ENCODE measurements around the gene BPIFA3.

Gene BPIFA3

GRCh38 chr20:33261465-33261864, 44.3 kb downstream of the BPIFA3 start:
- DNase-seq (ENCODE audit: low read depth, low spot score) = no peak

- DNase-seq (ENCODE audit: low read depth, low spot score) = no peak
These were observed 45.5 kb downstream of the BPIFA3 start for GRCh38 chr20:33262658-33263065.

DNA sequence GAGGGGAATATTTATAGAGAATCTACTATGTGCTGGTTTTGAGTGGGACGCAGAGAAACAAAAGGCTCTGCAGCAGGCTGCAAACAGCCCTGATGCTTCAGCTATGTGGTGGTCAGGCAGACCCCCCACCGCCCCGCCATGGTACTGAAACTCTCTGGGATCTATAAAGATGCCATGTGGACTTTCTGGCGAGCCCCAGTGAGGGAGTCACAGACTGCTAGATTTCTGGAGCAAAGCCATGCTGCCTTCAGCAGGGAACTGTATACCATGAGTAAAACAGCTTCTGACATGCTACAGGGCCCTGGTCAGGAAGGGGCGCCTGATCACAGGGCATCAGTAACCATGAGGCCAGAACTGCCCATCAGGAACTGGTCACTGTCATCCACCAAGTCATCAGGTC, 46.6 kb downstream of the BPIFA3 start:
- no peak for DNase-seq (ENCODE audit: low read depth, low spot score)

GRCh38 chr20:33267701-33268100, 50.5 kb downstream of the BPIFA3 start:
- no peak for DNase-seq (ENCODE audit: low read depth, low spot score)

GRCh38 chr20:33272155-33272873, 55.2 kb downstream of the BPIFA3 start:
- DNase-seq (ENCODE audit: low read depth, low spot score) = no peak

DNA sequence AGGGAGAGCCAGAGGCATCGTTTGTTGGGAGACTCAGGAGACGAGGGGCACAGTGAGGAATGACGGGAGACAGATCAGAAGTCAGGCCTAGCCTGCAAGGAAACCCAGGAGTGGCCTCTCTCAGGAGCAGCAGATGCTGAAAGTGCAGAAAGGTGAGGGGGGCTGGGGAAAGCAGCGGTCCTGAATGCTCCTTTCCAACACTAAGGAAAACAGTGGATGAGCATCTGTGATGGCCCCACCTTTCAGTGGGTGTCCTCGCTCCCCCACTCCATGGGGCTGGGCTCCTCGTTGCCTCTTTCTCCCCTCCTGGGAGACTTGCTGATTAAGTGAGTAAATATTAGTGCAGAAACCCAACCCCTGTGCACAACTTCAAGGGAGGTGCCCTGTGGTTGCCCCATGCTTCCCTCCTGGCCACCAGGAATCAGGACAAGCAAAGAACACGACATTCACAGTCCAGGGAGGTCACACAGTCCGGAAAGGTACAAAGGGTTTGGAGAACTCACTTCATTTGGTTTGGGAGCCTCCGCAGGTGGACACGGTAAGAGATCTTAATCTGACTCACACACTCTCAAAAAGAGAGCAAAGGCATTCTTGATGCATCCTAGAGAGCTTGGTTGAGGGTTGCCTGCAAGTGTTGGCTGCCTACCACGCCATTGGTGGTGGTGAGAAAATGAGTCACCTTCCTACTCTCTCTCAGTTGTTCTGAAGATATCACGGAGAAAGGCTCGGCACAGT, 56.1 kb downstream of the BPIFA3 start:
- DNase-seq (ENCODE audit: low read depth, low spot score) = no peak

DNA sequence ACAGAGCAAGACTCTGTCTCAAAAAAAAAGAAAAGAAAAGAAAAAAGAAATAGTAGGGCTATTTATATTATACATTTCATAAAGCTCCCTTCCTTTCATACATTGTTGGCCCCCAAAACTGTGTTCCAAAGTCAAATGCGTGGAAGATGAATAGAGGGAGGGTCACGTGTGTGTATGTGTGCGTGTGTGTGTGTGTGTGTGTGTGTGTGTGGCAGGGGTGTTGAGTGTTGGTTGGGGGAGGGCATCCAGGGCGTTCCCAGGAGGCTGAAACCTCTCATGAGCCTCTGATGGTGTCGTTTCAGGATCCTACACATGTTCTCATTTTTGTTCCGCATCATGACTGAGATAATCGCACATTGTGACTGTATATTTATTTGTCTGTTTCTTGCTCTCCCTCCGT, 58.1 kb downstream of the BPIFA3 start:
- no peak for DNase-seq (ENCODE audit: low read depth, low spot score)

DNA sequence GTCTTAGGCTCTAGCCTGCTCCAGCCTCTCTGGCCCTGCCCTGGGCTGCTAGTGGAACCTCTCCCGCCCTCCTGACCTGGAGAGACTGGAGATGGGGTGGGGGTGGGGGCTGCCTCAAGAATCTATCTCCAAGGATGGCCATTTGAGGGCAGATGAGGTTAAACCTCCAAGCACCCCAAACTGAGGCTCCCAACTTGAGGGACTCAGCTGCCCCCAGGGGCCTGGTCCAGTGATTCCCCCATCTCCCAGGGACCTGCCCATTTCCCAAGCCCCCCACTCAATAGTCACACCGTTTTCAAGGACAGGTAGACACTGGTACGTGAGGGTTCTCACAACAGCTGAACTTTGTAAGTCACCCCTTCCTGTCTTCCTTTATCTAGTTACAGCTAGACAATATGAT, 58.7 kb downstream of the BPIFA3 start:
- DNase-seq (ENCODE audit: low read depth, low spot score) = no peak

GRCh38 chr20:33276303-33277113, 59.4 kb downstream of the BPIFA3 start:
- no peak for DNase-seq (ENCODE audit: low read depth, low spot score)
